ENCODE data around the gene SUV39H2.
A peak's percentile ranks its signal among the peaks of the same experiment; 100 is the strongest.
"Not testable (repeated sequence)": the region's sequence is repeated elsewhere in the genome, so short reads cannot be mapped to it uniquely, and the experiment has no call there.

SUV39H2 gene

DNA sequence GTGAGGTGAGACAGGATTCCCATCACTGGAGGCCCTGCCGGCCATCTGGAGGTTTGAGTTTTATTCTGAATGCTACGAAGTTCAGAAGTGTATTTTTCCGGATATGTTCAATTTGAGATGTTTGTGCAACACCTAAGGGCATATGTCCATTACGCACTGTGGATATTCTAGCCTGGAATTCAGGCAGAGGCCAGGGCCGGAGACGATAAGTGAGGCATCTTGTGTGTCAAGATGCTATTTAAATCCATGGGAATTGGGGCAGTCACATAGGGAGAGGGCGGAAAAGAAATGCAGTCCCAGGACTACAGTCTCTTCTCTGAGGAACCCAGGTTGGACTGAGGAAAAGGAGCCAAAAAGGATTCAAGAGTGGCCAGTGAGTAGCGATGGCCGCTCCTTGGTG, 1.9 kb upstream of the SUV39H2 start:
- DNase-seq: no peak

DNA sequence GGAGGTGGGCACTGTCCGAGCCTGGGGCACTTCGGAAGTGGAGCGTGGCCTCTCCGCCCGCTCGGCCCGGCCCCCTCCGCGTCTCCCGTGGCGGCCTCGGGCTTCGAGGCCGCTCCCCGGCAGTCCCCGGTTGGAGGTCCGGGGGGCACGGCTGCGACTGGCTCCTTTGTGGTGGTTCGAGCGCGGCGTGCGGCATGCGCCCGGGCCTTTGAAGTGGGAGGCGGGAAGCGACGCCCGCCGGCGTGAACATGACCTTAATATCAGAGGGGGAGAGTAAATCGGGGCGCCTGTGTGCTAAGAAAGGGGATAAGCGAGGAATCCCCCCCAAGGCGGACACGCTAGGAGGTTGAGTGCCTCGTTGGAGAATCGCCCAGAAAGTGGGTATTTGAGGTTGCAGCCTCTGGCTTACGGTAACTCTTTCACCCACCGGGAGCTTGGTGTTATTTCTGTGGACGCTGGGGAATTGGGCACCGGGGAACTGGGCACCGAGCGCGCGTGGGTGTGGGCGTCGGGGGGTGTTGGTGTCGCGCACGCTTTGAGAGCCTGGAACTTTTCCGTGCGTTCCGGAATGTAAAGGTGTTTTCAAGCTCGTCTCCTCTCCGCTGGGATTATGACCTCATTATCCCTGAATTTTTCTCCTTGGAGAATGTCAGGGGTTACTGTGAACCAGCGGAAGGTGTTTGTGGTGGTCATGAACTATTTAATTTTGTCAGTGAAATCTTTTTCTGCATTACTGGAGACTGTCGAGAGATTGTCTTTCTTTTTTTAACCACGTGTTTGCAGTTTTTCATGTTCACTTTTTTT, 660 bp downstream of the SUV39H2 start:
- no peak for DNase-seq

DNA sequence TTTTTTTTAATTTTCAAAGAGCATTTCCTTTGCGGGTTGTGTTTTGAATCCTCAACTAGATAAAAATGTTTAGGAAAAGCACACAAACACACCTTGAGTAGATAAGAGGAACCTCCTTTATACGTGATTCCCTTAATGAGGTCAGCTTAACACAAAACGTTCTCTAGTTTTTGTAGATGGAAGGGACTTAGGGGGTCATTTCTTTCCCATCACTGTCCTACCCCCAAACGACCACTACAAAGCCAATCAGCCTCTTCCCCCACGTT, 1.2 kb downstream of the SUV39H2 start:
- peak; percentile 16 for DNase-seq

DNA sequence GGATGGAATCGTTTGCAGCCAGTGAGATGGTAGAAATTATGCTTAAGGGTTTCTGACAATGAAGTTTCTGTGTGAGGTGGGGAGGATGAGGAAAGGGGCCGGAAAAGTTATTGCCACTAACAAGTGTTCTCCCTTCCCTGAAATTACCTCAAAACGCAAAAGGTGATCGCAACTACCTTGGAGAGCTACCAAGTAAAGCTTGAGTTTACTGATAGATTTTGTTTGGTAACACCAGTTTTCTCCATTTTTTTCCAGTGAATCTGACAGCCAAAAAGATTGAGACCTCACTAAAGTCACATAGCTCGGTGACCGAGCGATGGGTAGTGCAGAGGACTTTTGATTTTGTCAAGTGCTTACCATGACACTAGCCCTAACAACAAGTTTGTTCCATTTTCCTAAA, 1.6 kb downstream of the SUV39H2 start:
- DNase-seq: no peak

DNA sequence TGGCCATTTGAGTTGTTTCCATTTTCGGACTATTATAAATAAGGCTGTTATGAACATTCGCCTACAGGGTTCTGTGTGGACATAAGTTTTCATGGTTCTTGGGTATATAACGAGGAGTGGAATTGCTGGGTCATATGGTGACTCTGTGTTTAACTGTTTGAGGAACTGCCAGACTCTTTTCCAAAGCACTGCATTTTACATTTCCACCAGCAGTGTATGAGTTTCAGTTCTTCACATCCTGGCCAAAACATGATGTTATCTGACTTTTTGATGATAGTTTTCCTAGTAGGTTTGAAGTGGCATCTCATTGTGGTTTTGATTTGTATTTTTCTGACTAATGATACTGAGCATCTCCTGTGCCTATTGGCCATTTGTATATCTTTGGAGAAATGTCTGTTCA, 5.4 kb downstream of the SUV39H2 start:
- no peak for DNase-seq

DNA sequence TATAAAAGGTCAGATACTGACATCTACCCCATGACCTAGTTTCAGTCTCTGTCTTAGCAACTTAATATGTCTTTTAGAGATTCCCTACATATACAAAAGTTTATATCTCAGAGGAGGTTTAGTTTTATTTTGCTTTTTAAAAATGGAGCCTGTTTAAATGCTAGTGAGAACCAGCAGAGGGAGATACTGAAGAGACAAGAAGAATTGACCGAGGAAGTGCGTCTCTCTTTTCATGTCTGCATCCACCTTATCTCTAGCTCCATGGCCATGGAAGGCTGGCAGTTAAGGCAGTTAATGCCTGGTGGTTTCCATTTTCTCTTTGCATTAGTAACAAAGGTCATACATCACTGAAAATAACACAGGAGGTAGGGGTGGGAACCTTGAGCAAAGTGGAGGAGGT, 10.7 kb downstream of the SUV39H2 start:
- DNase-seq: no peak

DNA sequence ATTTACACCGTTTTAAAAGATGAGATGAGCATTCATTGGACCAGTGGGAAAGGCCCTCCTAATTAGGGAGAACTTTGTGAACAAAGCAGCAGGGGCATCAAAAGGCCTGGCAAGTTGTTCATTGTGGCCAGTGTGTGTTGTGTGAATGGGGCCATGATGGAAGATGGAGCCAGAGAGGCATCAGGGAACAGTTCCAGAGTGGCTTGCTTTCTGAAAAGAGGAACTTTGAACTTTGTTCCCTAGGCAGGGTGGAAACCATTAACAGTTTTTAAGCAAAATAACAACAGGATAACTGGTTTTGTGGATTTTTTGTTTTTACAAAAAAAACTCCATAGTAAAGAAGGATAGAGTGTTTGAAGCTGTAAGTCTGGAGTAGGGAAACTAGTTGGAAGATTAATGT, 12.5 kb downstream of the SUV39H2 start:
- no peak for DNase-seq

DNA sequence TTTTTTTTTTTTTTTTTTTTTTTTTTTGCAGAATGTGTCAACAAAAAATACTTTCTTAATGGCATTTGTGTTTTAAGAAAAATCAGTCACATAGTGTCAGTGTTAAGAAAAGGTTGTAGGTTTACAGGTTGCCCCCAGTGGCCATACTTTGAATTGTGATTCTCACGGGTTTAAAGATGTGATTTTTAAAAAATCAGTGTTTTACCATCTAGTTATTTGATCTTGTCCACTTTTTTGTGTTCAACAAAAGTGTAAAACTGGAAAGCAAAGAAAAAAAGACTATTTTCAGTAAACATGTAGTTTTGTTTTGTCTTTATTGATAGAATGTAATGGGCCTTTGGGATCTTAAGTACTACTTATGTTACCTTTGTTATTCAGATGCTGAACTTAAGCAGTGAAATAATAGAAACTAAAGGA, 25.7 kb downstream of the SUV39H2 start:
- DNase-seq: peak; percentile 4

DNA sequence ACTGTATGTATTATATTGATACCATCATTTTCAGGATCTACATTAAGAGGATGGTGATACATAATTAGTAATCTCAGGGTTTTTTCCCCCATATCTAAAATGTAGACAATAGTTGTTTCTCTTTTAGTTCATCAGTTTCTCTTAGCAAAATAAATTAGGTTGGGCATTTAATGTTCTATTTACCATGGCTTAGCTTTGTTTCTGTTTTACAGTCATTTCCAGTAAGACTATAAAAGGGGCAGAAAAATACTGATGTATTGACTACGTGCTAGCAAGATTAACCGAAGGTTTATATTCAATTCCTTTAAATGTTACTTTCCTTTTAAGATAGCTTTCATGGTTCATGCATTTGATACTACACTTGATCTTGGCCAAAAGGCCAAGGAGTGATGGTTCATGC, 26.2 kb downstream of the SUV39H2 start:
- DNase-seq: no peak

DNA sequence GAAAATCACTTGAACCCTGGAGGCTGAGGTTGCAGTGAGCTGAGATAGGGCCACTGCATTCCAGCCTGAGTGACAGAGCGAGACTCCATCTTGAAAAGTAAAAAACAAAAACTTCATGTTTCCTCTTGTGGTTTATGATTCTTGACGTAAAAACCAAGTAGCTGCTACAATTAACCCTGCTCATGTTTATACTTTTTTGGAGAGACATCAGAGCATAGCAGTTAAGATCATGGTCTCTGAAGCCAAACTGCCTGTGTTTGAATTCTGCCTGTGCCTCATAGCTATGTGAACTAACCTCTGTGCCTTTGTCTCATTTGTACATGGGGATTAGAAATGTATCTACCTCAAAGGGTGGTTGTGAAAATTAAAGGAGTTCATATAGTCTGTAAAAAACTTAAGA, 27.2 kb downstream of the SUV39H2 start:
- DNase-seq: no peak

DNA sequence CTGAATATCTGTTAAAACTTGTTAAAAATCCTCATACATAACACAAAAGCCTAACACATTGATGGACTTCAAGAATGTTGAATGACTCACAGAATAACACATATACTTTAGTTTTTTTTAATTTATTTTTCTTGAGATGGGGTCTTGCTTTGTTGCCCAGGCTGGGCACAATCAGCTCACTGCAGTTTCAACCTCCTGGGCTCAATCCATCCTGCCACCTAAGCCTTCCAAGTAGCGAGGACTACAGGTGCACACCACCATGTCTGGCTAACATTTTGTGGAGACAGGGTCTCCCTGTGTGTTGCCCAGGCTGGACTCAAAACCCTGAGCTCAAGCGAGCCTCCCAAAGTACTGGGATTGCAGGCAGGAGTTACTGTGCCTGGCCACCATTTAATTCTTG, 28.1 kb downstream of the SUV39H2 start:
- no peak for DNase-seq

DNA sequence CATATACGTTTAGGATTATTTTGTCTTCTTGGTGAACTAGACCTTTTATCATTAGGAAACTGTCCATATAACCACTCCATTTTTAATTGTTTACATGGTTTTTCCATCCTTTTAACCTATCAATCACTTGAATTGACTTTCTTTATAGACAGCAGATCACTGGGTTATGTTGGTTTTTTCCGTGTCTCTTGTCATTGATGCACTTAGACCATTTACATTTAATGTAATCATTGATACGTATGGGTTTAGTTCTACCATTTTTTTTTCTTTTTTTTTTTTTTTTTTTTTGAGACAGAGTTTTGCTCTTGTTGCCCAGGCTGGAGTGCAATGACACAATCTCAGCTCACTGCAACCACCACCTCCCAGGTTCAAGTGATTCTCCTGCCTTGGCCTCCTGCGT, 28.9 kb downstream of the SUV39H2 start:
- not testable (repeated sequence) for DNase-seq

DNA sequence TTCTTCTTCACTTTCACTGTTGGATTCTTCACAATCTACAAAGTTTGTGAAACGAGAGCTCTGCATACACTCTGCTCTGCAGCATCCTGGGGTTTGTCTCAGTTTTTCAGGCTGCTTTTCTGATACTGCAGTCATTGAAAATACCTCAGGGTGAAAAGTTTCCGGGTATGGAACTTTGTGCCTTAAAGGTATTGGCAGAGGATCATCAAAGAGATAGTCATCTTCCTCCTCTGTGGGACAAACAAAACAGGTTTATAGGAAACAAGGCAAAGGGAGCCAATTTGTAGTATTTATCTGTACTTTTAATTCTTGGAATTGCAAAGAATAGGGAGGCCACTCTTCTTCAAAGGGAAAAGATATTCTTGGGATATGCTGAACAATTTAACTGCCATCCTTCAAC, 30.4 kb downstream of the SUV39H2 start:
- no peak for DNase-seq

DNA sequence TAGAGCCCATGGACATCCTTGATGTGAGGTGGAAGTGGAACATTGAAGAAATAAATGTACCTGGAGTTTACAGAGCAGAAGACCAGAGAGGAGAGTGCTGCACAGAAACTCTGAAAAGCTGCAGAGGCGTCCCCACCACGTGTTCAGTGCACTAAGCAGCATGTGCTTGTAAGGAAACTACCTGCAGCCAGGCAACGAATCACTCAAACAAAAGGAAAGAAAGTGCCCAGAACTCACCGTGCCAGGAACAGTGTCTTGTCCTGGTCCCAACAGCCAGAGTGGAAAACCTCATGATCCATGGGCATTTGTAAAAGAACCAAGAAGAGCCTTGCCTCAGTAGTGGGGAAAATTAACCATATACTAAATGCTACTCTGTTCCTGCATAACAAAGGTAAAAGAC, 32.3 kb downstream of the SUV39H2 start:
- no peak for DNase-seq

DNA sequence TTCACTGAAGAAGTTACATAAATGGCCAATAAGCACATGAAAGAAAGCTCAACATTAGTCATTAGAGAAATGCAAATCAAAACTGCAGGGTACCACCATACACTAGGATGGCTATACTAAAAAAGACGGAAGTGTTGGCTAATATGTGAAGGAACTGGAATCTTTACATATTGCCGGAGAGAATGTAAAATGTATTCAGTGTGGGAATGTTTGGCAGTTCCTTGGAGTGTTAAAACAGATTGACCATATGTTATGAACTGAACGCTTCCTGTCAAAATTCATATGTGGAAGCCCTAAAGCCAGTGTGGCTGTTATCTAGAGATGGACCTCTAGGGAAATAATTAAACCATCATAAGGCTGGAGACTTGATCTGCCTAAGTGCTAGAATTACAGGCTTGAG, 33.1 kb downstream of the SUV39H2 start:
- no peak for DNase-seq

DNA sequence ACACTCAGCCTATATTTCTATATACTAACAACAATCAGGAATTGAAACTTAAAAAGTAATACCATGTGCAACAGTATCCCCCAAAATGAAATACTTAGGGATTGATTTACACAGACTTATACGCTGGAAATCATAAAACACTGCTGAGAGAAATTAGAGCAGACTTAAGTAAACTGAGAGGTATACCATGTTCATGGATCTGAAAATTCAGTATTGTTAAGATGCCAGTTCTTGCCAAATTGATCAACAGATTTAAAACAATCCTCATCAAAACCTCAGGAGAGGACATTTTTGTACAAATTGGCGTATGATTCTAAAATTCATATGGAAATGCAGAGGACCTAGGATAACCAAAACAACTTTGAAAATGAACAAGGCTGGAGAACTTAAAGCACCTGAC, 37.9 kb downstream of the SUV39H2 start:
- DNase-seq: no peak

DNA sequence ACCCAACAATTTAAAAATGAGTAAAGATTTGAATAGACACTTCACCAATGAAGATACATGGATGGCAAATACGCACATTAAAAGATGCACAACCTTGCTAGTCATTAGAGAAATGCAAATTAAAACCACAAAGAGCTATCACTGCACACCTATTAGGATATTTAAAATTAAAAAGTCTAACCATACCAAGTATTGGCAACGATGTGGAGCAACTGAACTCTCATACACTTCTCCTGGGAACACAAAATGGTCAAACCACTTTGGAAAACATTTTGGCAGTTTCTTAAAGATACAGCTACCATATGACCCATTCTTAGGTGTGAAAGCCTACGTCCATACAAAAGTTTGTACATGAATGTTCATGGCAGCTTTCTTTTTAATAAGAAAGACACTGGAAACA, 39.2 kb downstream of the SUV39H2 start:
- no peak for DNase-seq

DNA sequence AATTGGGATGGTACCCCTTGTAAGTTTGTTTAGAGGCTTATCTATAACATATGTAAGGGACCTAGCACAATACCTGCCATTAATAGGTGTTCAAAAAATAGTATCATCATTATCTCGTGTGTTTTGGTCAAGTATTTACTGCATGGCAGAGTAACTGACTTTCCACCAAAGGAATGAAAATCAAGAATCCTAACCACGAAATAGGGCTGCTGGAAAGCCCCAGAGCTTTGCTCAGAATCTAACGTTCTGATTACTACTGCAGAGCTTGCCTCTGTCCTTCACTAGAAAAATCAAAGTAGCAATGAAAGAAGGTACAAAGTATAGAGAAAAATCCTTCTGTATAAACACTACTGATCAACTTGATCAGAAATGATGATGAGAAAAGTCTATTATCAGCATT, 40.3 kb downstream of the SUV39H2 start:
- no peak for DNase-seq

DNA sequence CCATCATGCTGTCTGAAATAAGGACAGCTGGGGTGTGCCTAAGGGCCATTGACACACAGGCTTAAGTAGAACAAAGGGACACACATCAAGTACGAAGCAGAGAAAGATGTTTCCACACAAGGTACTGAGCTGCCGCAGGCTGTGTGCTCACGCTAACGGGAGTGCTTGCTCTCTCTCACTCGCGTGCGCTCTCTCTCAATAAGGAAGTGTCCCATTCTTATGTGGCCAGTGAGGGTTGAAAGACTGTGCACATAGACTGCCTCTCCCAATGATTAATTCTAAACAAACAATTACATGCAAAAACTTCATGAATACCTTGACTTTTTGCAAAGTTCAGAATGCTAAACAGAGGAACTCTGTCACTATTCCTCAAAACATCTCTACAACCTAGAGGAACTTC, 45.3 kb downstream of the SUV39H2 start:
- no peak for DNase-seq

DNA sequence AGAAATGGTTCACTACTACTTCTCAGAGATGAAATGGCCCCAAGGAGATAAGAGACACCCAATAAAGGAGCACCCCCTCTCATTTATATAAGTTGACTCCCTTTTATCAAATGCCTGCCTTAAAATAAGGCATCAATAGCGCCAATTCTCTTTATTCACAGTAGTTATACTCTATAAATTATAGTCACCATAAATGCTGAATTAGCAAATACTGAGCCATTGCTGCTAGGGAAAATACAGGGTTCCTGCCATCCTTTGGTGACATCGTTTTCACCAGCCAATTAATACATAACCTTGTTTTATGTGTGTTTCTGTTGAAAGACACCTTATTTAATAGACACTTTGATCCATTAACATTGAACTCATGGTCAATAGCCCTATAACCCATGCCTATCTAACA, 46.6 kb downstream of the SUV39H2 start:
- DNase-seq: no peak

DNA sequence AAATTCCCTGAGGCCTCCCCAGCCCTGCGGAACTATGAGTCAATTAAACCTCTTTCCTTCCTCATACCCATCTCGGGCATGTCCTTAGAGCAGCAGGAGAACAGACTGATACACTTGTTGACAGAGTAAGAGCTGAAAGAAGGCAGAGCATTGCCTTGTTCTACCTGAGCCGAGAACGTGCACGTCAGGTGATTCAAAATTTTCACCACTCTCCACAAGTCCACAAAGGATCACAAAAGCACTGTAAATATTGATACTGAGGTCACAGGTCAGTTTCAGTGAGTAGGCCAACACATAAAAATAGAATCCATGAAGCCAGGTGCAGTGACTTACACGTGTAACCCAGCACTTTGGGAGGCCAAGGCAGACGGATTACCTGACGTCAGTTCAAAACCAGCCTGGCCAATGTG, 47.4 kb downstream of the SUV39H2 start:
- no peak for DNase-seq

DNA sequence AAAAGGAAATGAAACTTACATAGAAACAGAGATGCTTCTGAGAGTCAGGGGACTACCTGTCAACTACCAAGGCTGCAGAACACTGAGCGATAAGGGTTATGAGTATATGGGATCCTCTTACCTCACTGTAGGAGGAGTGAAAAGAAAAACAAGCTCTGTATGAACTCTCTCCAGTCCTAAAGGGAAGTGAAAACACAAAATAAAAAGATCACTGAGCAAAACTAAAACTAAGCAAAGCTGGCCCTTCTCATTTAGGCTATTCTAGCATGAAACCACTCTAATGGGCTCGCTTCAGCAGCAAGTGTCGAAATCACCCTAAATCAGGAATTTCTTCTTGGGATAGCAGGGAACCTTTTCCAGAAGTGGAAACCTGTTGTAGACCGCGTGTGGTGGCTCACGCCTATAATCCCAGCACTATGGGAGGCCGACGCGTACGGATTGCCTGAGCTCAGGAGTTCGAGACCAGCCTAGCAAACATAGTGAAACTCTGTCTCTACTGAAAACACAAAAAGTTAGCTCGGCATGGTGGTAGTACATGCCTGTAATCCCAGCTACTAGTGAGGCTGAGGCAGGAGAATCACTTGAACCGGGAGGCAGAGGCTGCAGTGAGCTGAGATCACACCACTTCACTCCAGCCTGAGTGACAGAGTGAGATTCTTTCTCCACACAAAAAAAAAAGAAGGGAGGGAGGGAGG, 48.2 kb downstream of the SUV39H2 start:
- DNase-seq: no peak

DNA sequence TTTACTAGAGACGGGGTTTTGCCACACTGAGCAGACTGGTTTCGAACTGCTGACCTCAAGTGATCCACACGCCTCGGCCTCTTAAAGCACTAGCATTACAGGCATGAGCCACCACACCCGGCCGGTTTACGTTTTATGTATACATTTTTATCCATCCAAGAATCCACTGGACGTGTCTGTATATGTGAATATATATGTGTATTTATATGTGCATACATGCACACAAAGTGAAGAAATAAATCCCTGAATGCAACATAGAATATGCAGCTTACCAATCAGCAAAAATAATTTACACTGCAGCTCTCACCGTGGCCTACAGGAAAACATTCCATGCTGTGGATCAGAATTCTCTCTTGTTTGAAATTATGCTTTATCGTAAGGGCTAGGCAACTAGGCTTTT, 51.9 kb downstream of the SUV39H2 start:
- DNase-seq: no peak

DNA sequence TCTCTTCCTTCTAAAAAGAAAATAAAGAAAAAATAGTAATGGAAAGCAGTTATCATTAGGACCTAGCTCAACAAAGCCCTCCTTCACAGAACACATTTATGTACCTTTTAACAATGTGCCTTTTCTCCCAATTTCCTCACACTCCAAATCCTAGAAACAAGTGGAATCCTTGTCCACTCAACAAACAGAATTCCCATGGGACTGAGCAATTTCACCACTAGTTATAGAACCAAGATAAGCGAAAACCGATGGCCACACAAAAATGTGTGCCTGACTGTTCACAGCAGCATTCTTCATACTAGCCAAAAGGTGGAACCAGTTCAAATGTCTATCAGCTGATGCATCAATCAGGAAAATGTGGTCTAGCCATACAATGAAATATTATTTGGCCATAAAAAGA, 57.9 kb downstream of the SUV39H2 start:
- DNase-seq: no peak

DNA sequence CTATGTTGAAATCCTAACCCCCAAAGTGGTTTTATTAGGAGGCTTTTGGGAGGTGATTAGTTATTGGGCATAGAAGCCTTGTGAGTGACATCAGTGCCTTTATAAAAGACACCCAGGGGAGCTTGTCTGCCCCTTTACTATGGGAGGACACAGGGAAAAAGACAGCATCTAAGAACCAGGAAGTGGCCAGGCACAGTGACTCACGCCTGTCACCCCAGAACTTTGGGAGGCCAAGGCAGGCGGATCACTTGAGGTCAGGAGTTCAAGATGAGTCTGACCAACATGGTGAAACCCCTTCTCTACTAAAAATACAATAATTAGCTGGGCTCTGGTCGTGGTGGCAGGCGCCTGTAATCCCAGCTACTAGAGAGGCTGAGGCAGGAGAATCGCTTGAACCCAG, 60.3 kb downstream of the SUV39H2 start:
- DNase-seq: not testable (repeated sequence)
